Measurements from ENCODE around the gene CLRN1. TPM values are rescaled to one million over a fixed set of nuclear protein-coding genes. Genes with fewer than 3 reads are reported as not detected.

CLRN1 gene
- total RNA-seq, 2 experiments from 2014 or later, result not detected

DNA sequence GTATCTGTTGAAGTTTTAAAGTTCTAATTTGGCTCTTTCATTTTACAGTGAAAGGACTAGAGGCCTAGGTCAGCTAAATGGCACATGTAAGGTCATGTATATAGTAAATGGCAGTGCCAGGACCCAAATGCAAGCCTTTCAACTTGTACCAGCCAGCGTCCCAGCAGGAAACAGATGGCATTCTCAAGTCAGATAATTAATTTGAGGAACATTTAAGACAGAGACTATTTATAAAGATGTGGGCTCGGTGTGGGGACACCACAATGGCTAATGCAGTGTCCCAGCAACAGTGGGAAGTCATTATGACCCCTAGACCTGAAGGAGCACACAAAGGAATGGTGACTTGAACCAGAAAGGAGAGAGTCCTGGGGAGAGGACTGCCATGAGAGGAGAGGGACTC is 73.4 kb downstream of the CLRN1 start:
- no peaks in the 10 kb centered on the region for H3K9me3 Mint-ChIP-seq (ENCODE audit: low read depth)
- no peak overlapping the region for H3K27ac Mint-ChIP-seq
- no peaks in the 10 kb centered on the region for H3K36me3 Mint-ChIP-seq
- H3K27me3 Mint-ChIP-seq, result peaks cover 29% of the 10 kb centered on the region
- no peak for ATAC-seq
- CTCF ChIA-PET, result no interaction called here
- no peaks in the 10 kb centered on the region for H3K4me1 Mint-ChIP-seq
- no peak for DNase-seq
- H3K4me3 Mint-ChIP-seq, result no peak overlapping the region

DNA sequence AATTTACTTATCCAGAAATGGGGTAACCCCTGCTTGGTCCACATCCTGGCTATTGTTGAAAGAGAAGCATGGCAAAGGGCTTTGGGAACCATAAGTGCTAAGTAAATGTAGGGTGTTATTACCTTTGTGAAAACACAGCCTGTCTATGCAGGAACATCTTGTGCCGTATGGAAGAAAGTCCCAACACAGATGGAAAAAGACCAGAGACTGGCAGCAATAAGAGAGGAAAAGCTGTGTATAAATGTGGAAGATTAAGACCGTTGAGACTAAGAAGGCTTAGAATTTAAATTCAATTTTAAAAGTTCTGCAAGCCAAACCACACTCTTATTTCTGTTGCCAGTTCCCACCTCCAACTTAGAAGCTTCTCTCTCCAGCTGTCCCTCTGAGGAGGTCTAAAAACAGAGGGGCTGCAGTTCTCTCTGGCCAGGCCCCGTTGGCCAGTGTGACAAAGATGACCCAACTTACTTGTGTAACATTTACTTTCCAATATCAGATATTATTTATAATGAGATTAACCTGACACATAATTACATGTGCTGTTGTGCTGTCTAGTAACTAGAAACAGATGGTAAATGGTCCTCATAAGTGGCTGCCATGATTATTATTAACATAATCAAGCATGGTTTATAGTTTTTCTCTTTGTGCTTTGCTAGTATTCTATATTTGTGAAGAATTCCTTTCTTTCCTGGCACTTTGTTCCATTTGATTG is 74.3 kb downstream of the CLRN1 start:
- Mint-ChIP-seq H3K9me3 (ENCODE audit: low read depth) (no peaks in the 10 kb centered on the region), H3K4me1 (no peaks in the 10 kb centered on the region), H3K4me3 (no peak overlapping the region), H3K36me3 (no peaks in the 10 kb centered on the region), H3K27ac (no peak overlapping the region), H3K27me3 (peaks cover 20% of the 10 kb centered on the region)
- DNase-seq, result no peak
- ATAC-seq, result no peak
- CTCF ChIA-PET, result no interaction called here

DNA sequence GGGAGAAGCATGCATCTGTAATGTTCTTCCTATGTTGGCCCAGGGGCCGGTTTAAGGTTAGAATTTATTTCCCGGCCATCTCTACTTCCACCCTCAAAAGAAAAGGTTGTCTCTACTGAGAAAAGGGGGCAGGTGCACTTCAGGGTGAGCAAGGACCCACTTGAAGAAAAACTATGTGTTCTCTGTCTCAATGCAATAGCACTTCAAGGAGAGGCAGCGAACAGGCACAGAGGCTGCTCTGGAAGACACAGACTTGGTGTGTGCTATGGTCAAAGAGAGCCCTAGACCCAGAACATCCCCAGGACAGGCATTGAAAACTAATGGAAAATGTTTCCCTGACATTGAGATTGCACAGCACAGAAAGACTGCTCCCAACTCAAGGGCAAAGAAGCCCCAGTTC is 74.9 kb downstream of the CLRN1 start:
- Mint-ChIP-seq H3K9me3 (ENCODE audit: low read depth) (no peaks in the 10 kb centered on the region), H3K4me1 (no peaks in the 10 kb centered on the region), H3K36me3 (no peaks in the 10 kb centered on the region), H3K4me3 (no peak overlapping the region), H3K27me3 (peaks cover 16% of the 10 kb centered on the region), H3K27ac (no peak overlapping the region)
- DNase-seq (no peak), ATAC-seq (no peak)
- CTCF ChIA-PET, result no interaction called here

DNA sequence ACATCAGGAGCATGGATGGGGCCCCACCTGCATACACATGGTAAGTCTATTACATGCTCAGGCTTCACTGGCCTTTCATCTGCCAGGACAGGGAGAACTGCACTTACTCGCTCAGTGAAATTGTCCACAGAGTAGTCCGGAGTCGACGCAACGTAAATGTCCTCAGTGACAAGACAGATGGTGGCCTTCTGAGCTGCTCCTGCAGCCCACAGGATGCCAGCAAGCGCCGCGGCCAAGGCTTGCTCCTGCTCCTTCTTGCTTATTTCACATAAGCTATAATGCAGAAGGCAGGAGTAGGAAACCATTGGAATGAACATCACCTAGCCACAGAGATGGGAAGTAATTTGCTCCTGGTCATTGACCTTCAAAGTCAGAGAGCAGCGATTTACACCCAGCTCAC is 81.7 kb downstream of the CLRN1 start:
- Mint-ChIP-seq H3K9me3 (ENCODE audit: low read depth) (no peaks in the 10 kb centered on the region), H3K27me3 (peaks cover 20% of the 10 kb centered on the region), H3K4me1 (no peaks in the 10 kb centered on the region), H3K27ac (no peak overlapping the region), H3K36me3 (no peaks in the 10 kb centered on the region), H3K4me3 (no peak overlapping the region)
- no peak for ATAC-seq
- CTCF ChIA-PET, result interaction anchor here (1.3 kb wide), 1 partner anchor 21 kb away, joined by 3 read pairs; no protein-coding TSS in a partner anchor
- DNase-seq, result no peak

DNA sequence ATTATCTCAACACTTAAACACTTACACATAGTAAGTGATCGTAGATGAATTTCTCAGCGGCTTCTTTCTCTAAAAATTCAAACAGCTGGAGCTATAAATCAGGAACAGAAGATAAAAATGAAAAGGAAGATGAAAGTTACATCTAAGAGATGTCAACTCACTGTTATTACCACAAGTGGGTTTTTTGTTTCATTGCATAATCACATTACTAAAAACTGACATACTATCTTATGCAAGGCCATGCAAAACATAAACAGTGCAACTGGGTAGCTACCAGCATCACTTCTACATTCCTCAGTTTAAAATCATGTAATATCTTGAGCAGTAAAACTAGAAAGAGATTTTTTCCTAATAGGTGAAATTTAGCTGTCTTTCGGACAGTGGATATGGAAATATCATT is 82.2 kb downstream of the CLRN1 start:
- Mint-ChIP-seq H3K36me3 (no peaks in the 10 kb centered on the region), H3K27ac (no peak overlapping the region), H3K27me3 (peaks cover 20% of the 10 kb centered on the region), H3K4me1 (no peaks in the 10 kb centered on the region), H3K4me3 (no peak overlapping the region), H3K9me3 (ENCODE audit: low read depth) (no peaks in the 10 kb centered on the region)
- DNase-seq, result no peak
- CTCF ChIA-PET, result interaction anchor here (1.3 kb wide), 1 partner anchor 22 kb away, joined by 3 read pairs; no protein-coding TSS in a partner anchor
- no peak for ATAC-seq

GRCh38 chr3:150889106-150889505 is 83.4 kb downstream of the CLRN1 start:
- H3K27ac Mint-ChIP-seq, result no peak overlapping the region
- ATAC-seq (no peak), DNase-seq (no peak)
- CTCF ChIA-PET, result interaction anchor here (1.1 kb wide), 1 partner anchor 225 kb away, joined by 3 read pairs; no protein-coding TSS in a partner anchor
- peaks cover 23% of the 10 kb centered on the region for H3K27me3 Mint-ChIP-seq
- H3K36me3 Mint-ChIP-seq, result no peaks in the 10 kb centered on the region
- no peaks in the 10 kb centered on the region for H3K9me3 Mint-ChIP-seq (ENCODE audit: low read depth)
- no peaks in the 10 kb centered on the region for H3K4me1 Mint-ChIP-seq
- no peak overlapping the region for H3K4me3 Mint-ChIP-seq

DNA sequence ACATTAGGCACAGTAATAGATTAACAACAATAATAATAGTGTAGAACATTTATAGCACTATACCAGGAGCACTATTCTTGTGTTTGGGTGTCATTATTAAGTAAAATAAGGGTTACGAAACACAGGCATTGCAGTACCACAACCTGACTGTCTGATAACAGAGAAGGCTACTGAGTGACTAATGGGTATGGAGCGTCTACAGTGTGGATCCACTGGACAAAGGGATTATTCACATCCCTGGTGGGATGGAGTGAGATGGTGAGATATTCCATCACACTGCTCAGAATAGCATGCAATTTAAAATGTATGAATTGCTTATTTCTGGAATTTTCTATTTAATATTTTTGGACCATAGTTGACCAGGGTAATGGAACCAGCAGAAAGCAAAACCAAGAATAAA is 85.5 kb downstream of the CLRN1 start:
- Mint-ChIP-seq H3K9me3 (ENCODE audit: low read depth) (no peaks in the 10 kb centered on the region), H3K27ac (no peak overlapping the region), H3K27me3 (peaks cover 33% of the 10 kb centered on the region), H3K4me1 (no peaks in the 10 kb centered on the region), H3K4me3 (no peak overlapping the region), H3K36me3 (no peaks in the 10 kb centered on the region)
- ATAC-seq (no peak), DNase-seq (no peak)
- CTCF ChIA-PET, result no interaction called here

DNA sequence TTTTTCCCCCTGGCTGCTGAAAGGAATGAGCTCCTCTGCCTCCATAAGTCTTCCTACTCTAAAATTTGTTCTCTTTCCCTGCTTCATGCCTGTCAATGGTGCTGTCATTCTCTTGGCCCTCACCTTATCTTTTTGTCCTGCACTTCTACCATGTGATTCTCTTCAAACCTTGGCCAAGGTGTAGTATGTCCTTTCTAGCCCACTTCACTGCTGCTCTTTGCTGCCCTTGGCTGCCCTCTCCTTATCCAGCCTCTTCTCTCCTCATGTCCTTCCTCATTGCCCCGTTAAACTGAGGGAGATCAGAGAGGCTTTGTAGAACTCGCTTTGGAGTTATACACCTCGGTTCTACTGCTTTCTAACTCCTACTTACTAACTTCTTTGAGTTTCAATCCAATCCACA is 87.0 kb downstream of the CLRN1 start:
- DNase-seq (no peak), ATAC-seq (no peak)
- Mint-ChIP-seq H3K27me3 (peaks cover 39% of the 10 kb centered on the region), H3K36me3 (no peaks in the 10 kb centered on the region), H3K9me3 (ENCODE audit: low read depth) (no peaks in the 10 kb centered on the region), H3K27ac (no peak overlapping the region), H3K4me3 (no peak overlapping the region), H3K4me1 (no peaks in the 10 kb centered on the region)
- CTCF ChIA-PET, result no interaction called here

GRCh38 chr3:150878996-150879575 is 93.4 kb downstream of the CLRN1 start:
- CTCF ChIA-PET, result interaction anchor here (0.7 to 1.9 kb wide), 2 partner anchors 9 to 91 kb away, joined by 4 to 10 read pairs; no protein-coding TSS in a partner anchor
- Mint-ChIP-seq H3K36me3 (no peaks in the 10 kb centered on the region), H3K9me3 (ENCODE audit: low read depth) (no peaks in the 10 kb centered on the region), H3K27ac (no peak overlapping the region), H3K4me3 (no peak overlapping the region), H3K27me3 (peaks cover 16% of the 10 kb centered on the region), H3K4me1 (peaks cover 22% of the 10 kb centered on the region)
- no peak for DNase-seq
- no peak for ATAC-seq

DNA sequence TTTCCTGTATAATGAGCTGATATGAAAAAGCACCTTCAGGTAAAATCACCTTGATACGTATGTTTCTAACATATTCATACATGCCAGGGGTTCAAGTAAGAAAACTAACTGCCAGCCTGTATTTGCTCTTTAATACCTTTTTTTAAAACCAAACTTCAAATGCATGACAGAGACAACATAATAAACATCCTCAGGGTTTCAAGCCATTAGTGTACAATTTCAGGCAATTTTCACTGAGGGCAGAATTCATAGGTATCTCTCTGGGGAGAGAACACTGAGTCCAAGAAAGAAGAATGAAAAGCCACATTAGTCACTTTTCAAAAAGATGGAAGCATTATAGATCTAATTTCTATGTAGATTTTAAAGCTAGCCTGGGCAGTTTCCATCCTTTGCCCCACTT is 94.2 kb downstream of the CLRN1 start:
- DNase-seq (no peak), ATAC-seq (no peak)
- Mint-ChIP-seq H3K4me3 (no peak overlapping the region), H3K36me3 (no peaks in the 10 kb centered on the region), H3K9me3 (ENCODE audit: low read depth) (no peaks in the 10 kb centered on the region), H3K4me1 (peaks cover 23% of the 10 kb centered on the region), H3K27me3 (peaks cover 11% of the 10 kb centered on the region), H3K27ac (no peak overlapping the region)
- CTCF ChIA-PET, result interaction anchor here (0.7 to 1.9 kb wide), 2 partner anchors 8 to 90 kb away, joined by 4 to 10 read pairs; no protein-coding TSS in a partner anchor

GRCh38 chr3:150877303-150877702 is 95.2 kb downstream of the CLRN1 start:
- ATAC-seq, result no peak
- H3K4me3 Mint-ChIP-seq, result no peak overlapping the region
- CTCF ChIA-PET, result interaction anchor here (1.5 kb wide), 1 partner anchor 156 kb away, joined by 3 read pairs; no protein-coding TSS in a partner anchor
- peaks cover 23% of the 10 kb centered on the region for H3K4me1 Mint-ChIP-seq
- H3K36me3 Mint-ChIP-seq, result no peaks in the 10 kb centered on the region
- no peak overlapping the region for H3K27ac Mint-ChIP-seq
- no peaks in the 10 kb centered on the region for H3K9me3 Mint-ChIP-seq (ENCODE audit: low read depth)
- H3K27me3 Mint-ChIP-seq, result peaks cover 8% of the 10 kb centered on the region
- no peak for DNase-seq

DNA sequence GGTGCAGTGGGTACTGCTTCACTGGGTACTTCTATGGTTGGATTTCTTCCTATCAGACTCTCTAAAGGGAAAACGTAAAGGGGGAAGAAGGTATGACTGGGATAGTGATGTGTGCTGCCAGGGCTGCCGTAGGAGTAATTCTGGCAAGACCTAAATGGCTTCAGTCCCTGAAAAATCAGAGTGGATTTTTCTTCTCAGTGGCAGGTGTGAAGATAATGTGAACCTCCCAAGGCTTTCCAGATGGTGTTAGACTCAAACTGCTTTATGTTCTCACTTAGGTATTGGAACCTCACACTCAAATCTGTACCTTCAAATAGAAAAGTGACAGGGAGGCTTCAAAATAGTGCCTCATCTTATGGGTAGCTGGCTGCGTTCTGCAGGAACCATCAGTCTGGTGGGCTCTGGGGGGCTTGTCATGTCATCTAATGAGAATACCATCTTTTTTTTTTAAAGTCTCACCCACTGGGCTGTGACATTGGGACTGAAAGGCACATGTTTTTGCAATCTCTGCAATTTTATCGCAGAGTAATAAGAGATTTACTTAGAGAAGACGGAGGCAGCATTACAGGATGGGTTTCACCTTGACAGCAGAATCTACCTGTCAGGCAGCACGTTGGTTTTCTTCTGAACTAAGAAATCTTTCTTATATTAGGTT is 95.8 kb downstream of the CLRN1 start:
- H3K9me3 Mint-ChIP-seq (ENCODE audit: low read depth), result no peaks in the 10 kb centered on the region
- peaks cover 3% of the 10 kb centered on the region for H3K27me3 Mint-ChIP-seq
- H3K27ac Mint-ChIP-seq, result no peak overlapping the region
- ATAC-seq, result no peak
- H3K36me3 Mint-ChIP-seq, result no peaks in the 10 kb centered on the region
- H3K4me3 Mint-ChIP-seq, result no peak overlapping the region
- CTCF ChIA-PET, result interaction anchor here (1.5 kb wide), 1 partner anchor 155 kb away, joined by 3 read pairs; no protein-coding TSS in a partner anchor
- peaks cover 23% of the 10 kb centered on the region for H3K4me1 Mint-ChIP-seq
- no peak for DNase-seq

Measured in activated CD8-positive, alpha-beta memory T cell treated with anti-CD3 and anti-CD28 coated beads, Interleukin-2, amount 10 ng/mL, durations not matched to agents 7 days and 5 days (primary cell).